Measurements from ENCODE around the gene ACSF3.

The ACSF3 gene

DNA sequence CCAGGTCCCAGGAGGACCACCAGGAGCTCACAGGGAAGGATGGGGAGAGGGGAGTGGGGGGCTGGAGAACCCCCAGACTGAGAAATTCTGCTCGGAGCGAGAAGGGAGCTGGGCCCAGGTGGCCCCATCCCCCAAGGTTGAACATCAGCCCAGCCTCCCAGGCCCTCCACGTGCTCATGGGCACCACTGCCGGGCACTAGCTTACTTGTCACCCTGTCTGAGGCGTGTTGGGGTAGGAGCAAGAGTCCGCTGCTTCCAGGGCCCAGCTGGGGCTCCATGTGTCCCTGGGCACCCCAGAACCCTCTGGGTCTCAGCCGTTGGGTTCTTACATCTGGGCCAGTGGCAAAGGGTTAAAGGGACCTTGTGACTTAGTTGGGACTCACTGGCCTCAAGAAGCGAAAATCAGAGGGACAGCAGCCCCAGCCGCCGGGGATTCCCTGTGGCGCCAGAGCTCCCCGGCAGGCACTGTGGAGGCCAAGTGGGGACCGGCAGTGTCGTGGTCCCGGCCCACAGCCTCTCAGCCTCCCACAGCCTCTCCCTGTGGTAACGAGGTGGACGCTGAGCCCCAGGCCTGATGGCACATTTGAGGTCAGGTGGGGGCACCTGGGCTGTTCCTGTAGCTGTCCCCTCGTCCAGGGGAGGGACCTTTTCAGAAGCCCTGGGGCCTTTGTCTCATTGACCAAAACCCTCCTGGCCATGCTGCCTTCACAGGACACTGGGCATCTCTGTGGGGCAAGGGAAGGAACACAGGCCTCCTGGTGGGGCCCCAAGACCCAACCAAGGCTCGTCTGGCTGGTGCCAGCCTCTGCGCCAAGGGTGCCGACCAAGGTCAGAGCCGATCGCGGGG lies 44.2 kb downstream of the ACSF3 start:
- H3K27ac ChIP-seq (ENCODE audit: insufficient read depth in 1 of 2, low read depth in 1 of 2, low read length in 2 of 2, poor library complexity in 1 of 2, severe bottlenecking in 2 of 2): no peak overlapping the region
- 96% methylated on average over 24 of the region's 24 CpGs for WGBS (ENCODE audit: insufficient coverage)
- no peak for DNase-seq
- ChIA-PET POLR2A (interaction anchor here (0.7 kb wide), 1 partner anchor 169 kb away, joined by 3 read pairs; no protein-coding TSS in a partner anchor), CTCF (interaction anchor here (0.8 to 1.1 kb wide), 2 partner anchors 14 to 29 kb away, joined by 3 read pairs; no protein-coding TSS in a partner anchor)
- peaks cover 2 to 83% (median 37%) of the 10 kb centered on the region in 4 experiments for H3K36me3 ChIP-seq (ENCODE audit: control insufficient read depth in 4 of 4, insufficient read depth in 4 of 4, low read length in 3 of 4)
- peaks cover 0 to 5% (median 0%) of the 10 kb centered on the region in 4 experiments for H3K4me1 ChIP-seq (ENCODE audit: control extremely low read depth in 1 of 4, control insufficient read depth in 4 of 4, insufficient read depth in 4 of 4, low read length in 3 of 4)
- no peak overlapping the region for H3K4me3 ChIP-seq (ENCODE audit: control insufficient read depth in 1 of 7, extremely low read depth in 1 of 7, insufficient read depth in 4 of 7, low read depth in 2 of 7, low read length in 6 of 7)
- no peaks in the 10 kb centered on the region for H3K27me3 ChIP-seq (replicated peaks in 2 of 5; ENCODE audit: control insufficient read depth in 4 of 5, insufficient read depth in 5 of 5, low read length in 4 of 5)
- no peaks in the 10 kb centered on the region for H3K9me3 ChIP-seq (ENCODE audit: control extremely low read depth in 1 of 5, control insufficient read depth in 4 of 5, insufficient read depth in 2 of 5, low read depth in 1 of 5, low read length in 4 of 5)

DNA sequence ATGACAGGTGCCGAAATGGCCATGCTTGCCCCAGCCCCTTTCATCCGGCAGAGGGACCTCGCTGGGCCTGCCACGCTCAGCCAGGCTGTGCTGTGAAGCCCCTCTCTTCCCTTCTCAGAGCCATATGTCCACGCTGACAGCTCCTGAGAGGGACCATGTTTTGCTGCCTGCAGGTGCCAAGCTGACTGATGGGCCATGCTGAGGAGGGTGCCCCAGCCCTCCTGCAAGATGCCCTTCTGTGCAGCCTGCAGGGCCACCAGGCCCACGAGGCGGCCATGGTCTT lies 44.8 kb downstream of the ACSF3 start:
- ChIA-PET CTCF (no interaction called here), POLR2A (no interaction called here)
- 98% methylated on average over 7 of the region's 7 CpGs for WGBS (ENCODE audit: insufficient coverage)
- no peak for DNase-seq
- H3K4me3 ChIP-seq (ENCODE audit: control insufficient read depth in 1 of 7, extremely low read depth in 1 of 7, insufficient read depth in 4 of 7, low read depth in 2 of 7, low read length in 6 of 7): no peak overlapping the region
- H3K36me3 ChIP-seq (ENCODE audit: control insufficient read depth in 4 of 4, insufficient read depth in 4 of 4, low read length in 3 of 4): peaks cover 0 to 82% (median 37%) of the 10 kb centered on the region in 4 experiments
- H3K27ac ChIP-seq (ENCODE audit: insufficient read depth in 1 of 2, low read depth in 1 of 2, low read length in 2 of 2, poor library complexity in 1 of 2, severe bottlenecking in 2 of 2): no peak overlapping the region
- no peaks in the 10 kb centered on the region for H3K27me3 ChIP-seq (replicated peaks in 2 of 5; ENCODE audit: control insufficient read depth in 4 of 5, insufficient read depth in 5 of 5, low read length in 4 of 5)
- peaks cover 0 to 5% (median 0%) of the 10 kb centered on the region in 4 experiments for H3K4me1 ChIP-seq (ENCODE audit: control extremely low read depth in 1 of 4, control insufficient read depth in 4 of 4, insufficient read depth in 4 of 4, low read length in 3 of 4)
- no peaks in the 10 kb centered on the region for H3K9me3 ChIP-seq (ENCODE audit: control extremely low read depth in 1 of 5, control insufficient read depth in 4 of 5, insufficient read depth in 2 of 5, low read depth in 1 of 5, low read length in 4 of 5)

GRCh38 chr16:89138843-89139520 lies 45.3 kb downstream of the ACSF3 start:
- peaks cover 0 to 82% (median 37%) of the 10 kb centered on the region in 4 experiments for H3K36me3 ChIP-seq (ENCODE audit: control insufficient read depth in 4 of 4, insufficient read depth in 4 of 4, low read length in 3 of 4)
- 97% methylated on average over 21 of the region's 30 CpGs for WGBS (ENCODE audit: insufficient coverage)
- no peak overlapping the region for H3K4me3 ChIP-seq (ENCODE audit: control insufficient read depth in 1 of 7, extremely low read depth in 1 of 7, insufficient read depth in 4 of 7, low read depth in 2 of 7, low read length in 6 of 7)
- H3K27ac ChIP-seq (ENCODE audit: insufficient read depth in 1 of 2, low read depth in 1 of 2, low read length in 2 of 2, poor library complexity in 1 of 2, severe bottlenecking in 2 of 2): no peak overlapping the region
- no peaks in the 10 kb centered on the region for H3K27me3 ChIP-seq (replicated peaks in 2 of 5; ENCODE audit: control insufficient read depth in 4 of 5, insufficient read depth in 5 of 5, low read length in 4 of 5)
- POLR2A ChIA-PET: no interaction called here
- no peaks in the 10 kb centered on the region for H3K9me3 ChIP-seq (ENCODE audit: control extremely low read depth in 1 of 5, control insufficient read depth in 4 of 5, insufficient read depth in 2 of 5, low read depth in 1 of 5, low read length in 4 of 5)
- CTCF ChIA-PET: no interaction called here
- no peak for DNase-seq
- peaks cover 0 to 5% (median 0%) of the 10 kb centered on the region in 4 experiments for H3K4me1 ChIP-seq (ENCODE audit: control extremely low read depth in 1 of 4, control insufficient read depth in 4 of 4, insufficient read depth in 4 of 4, low read length in 3 of 4)

- CTCF ChIA-PET: no interaction called here
- Histone ChIP-seq H3K36me3 (ENCODE audit: control insufficient read depth in 4 of 4, insufficient read depth in 4 of 4, low read length in 3 of 4) (peaks cover 0 to 82% (median 39%) of the 10 kb centered on the region in 4 experiments), H3K9me3 (ENCODE audit: control extremely low read depth in 1 of 5, control insufficient read depth in 4 of 5, insufficient read depth in 2 of 5, low read depth in 1 of 5, low read length in 4 of 5) (no peaks in the 10 kb centered on the region), H3K4me3 (ENCODE audit: control insufficient read depth in 1 of 7, extremely low read depth in 1 of 7, insufficient read depth in 4 of 7, low read depth in 2 of 7, low read length in 6 of 7) (no peak overlapping the region), H3K27me3 (replicated peaks in 2 of 5; ENCODE audit: control insufficient read depth in 4 of 5, insufficient read depth in 5 of 5, low read length in 4 of 5) (no peaks in the 10 kb centered on the region), H3K4me1 (ENCODE audit: control extremely low read depth in 1 of 4, control insufficient read depth in 4 of 4, insufficient read depth in 4 of 4, low read length in 3 of 4) (peaks cover 0 to 5% (median 0%) of the 10 kb centered on the region in 4 experiments), H3K27ac (ENCODE audit: insufficient read depth in 1 of 2, low read depth in 1 of 2, low read length in 2 of 2, poor library complexity in 1 of 2, severe bottlenecking in 2 of 2) (no peak overlapping the region)
- DNase-seq: no peak
- WGBS (ENCODE audit: insufficient coverage): 99% methylated on average over 12 of the region's 12 CpGs
- POLR2A ChIA-PET: no interaction called here
Observed at GRCh38 chr16:89139907-89140361, 46.3 kb downstream of the ACSF3 start.

GRCh38 chr16:89140401-89140800 lies 46.7 kb downstream of the ACSF3 start:
- WGBS (ENCODE audit: insufficient coverage): 100% methylated on average over 6 of the region's 13 CpGs
- H3K27me3 ChIP-seq (replicated peaks in 2 of 5; ENCODE audit: control insufficient read depth in 4 of 5, insufficient read depth in 5 of 5, low read length in 4 of 5): no peaks in the 10 kb centered on the region
- peaks cover 0 to under 1% (median 0%) of the 10 kb centered on the region in 5 experiments for H3K9me3 ChIP-seq (ENCODE audit: control extremely low read depth in 1 of 5, control insufficient read depth in 4 of 5, insufficient read depth in 2 of 5, low read depth in 1 of 5, low read length in 4 of 5)
- peaks cover 0 to 2% (median 0%) of the 10 kb centered on the region in 4 experiments for H3K4me1 ChIP-seq (ENCODE audit: control extremely low read depth in 1 of 4, control insufficient read depth in 4 of 4, insufficient read depth in 4 of 4, low read length in 3 of 4)
- ChIA-PET CTCF (no interaction called here), POLR2A (no interaction called here)
- H3K4me3 ChIP-seq (ENCODE audit: control insufficient read depth in 1 of 7, extremely low read depth in 1 of 7, insufficient read depth in 4 of 7, low read depth in 2 of 7, low read length in 6 of 7): no peak overlapping the region
- no peak overlapping the region for H3K27ac ChIP-seq (ENCODE audit: insufficient read depth in 1 of 2, low read depth in 1 of 2, low read length in 2 of 2, poor library complexity in 1 of 2, severe bottlenecking in 2 of 2)
- DNase-seq: no peak
- peaks cover 0 to 82% (median 42%) of the 10 kb centered on the region in 4 experiments for H3K36me3 ChIP-seq (ENCODE audit: control insufficient read depth in 4 of 4, insufficient read depth in 4 of 4, low read length in 3 of 4)

GRCh38 chr16:89140981-89141883 lies 47.6 kb downstream of the ACSF3 start:
- DNase-seq: no peak
- ChIA-PET POLR2A (no interaction called here), CTCF (interaction anchor here (0.7 kb wide), 1 partner anchor 15 kb away, joined by 3 read pairs; no protein-coding TSS in a partner anchor)
- 96% methylated on average over 25 of the region's 31 CpGs for WGBS (ENCODE audit: insufficient coverage)
- H3K9me3 ChIP-seq (ENCODE audit: control extremely low read depth in 1 of 5, control insufficient read depth in 4 of 5, insufficient read depth in 2 of 5, low read depth in 1 of 5, low read length in 4 of 5): peaks cover 0 to 6% (median 0%) of the 10 kb centered on the region in 5 experiments
- no peak overlapping the region for H3K4me3 ChIP-seq (ENCODE audit: control insufficient read depth in 1 of 7, extremely low read depth in 1 of 7, insufficient read depth in 4 of 7, low read depth in 2 of 7, low read length in 6 of 7)
- H3K27ac ChIP-seq (ENCODE audit: insufficient read depth in 1 of 2, low read depth in 1 of 2, low read length in 2 of 2, poor library complexity in 1 of 2, severe bottlenecking in 2 of 2): no peak overlapping the region
- H3K27me3 ChIP-seq (replicated peaks in 2 of 5; ENCODE audit: control insufficient read depth in 4 of 5, insufficient read depth in 5 of 5, low read length in 4 of 5): no peaks in the 10 kb centered on the region
- H3K36me3 ChIP-seq (ENCODE audit: control insufficient read depth in 4 of 4, insufficient read depth in 4 of 4, low read length in 3 of 4): peaks cover 0 to 85% (median 50%) of the 10 kb centered on the region in 4 experiments
- H3K4me1 ChIP-seq (ENCODE audit: control extremely low read depth in 1 of 4, control insufficient read depth in 4 of 4, insufficient read depth in 4 of 4, low read length in 3 of 4): no peaks in the 10 kb centered on the region
